Smooth muscle cell (in vitro differentiated cells): Measurements from ENCODE around the gene ZNF714. TPM values are rescaled to one million over a fixed set of nuclear protein-coding genes. Genes with fewer than 3 reads are reported as not detected.

Experiments used
- DNase-seq: peaks from one replicate; lab custom pipeline; 2025; ENCODE audit not compliant: unreplicated experiment; lab: John Stamatoyannopoulos, UW
- H2AFZ ChIP-seq: fragments of 200-600 bp; sonication (generic); 2 replicates; pipeline ENCODE4 v1.6.0; 2016; ENCODE audit warnings: antibody characterized with exemption, low read depth, mild to moderate bottlenecking
- H3F3A ChIP-seq: fragments of 200-600 bp; sonication (generic); 2 replicates; pipeline ENCODE4 v1.6.0; 2017; ENCODE audit warnings: antibody characterized with exemption, low read depth
- H3K27ac ChIP-seq: fragments of 200-600 bp; sonication (generic); 2 replicates; pipeline ENCODE4 v1.5.1; 2016; ENCODE audit warnings: low read depth, mild to moderate bottlenecking
- H3K27me3 ChIP-seq: fragments of 200-600 bp; sonication (generic); 2 replicates; pipeline ENCODE4 v1.6.1; 2016; ENCODE audit warnings: low read depth, mild to moderate bottlenecking
- H3K36me3 ChIP-seq: fragments of 200-600 bp; sonication (generic); 2 replicates; pipeline ENCODE4 v1.5.1; 2016; ENCODE audit warnings: low read depth
- H3K4me1 ChIP-seq: fragments of 200-600 bp; sonication (generic); 2 replicates; pipeline ENCODE4 v1.5.1; 2016; ENCODE audit warnings: low read depth
- H3K4me2 ChIP-seq: fragments of 200-600 bp; sonication (generic); 2 replicates; pipeline ENCODE4 v1.6.0; 2016; ENCODE audit warnings: mild to moderate bottlenecking
- H3K4me3 ChIP-seq: fragments of 200-600 bp; sonication (generic); 2 replicates; pipeline ENCODE4 v1.5.1; 2016; ENCODE audit warnings: mild to moderate bottlenecking
- H3K79me2 ChIP-seq: fragments of 200-600 bp; sonication (generic); 2 replicates; pipeline ENCODE4 v1.6.0; 2016; ENCODE audit warnings: low read depth, mild to moderate bottlenecking
- H3K9ac ChIP-seq: fragments of 200-600 bp; sonication (generic); 2 replicates; pipeline ENCODE4 v1.6.0; 2016; ENCODE audit warnings: low read depth
- H3K9me3 ChIP-seq: fragments of 200-600 bp; sonication (generic); replicated peaks from 2 replicates; pipeline ENCODE4 v1.5.1; 2016; ENCODE audit warnings: low read depth
- H4K20me1 ChIP-seq: fragments of 200-600 bp; sonication (generic); 2 replicates; pipeline ENCODE4 v1.6.0; 2016; ENCODE audit warnings: low read depth
- CTCF ChIP-seq: fragments of 200-600 bp; sonication (generic); IDR thresholded peaks from 2 replicates; pipeline ENCODE4 v1.5.1; 2017; ENCODE audit warnings: borderline replicate concordance, mild to moderate bottlenecking, antibody characterized with exemption; ENCODE audit not compliant: insufficient read depth, poor library complexity, severe bottlenecking
- WGBS: methylation state at CpG from one replicate; pipeline ENCODE4 v1.1.7; 2016; ENCODE audit warnings: low lambda C conversion rate; 5-methylcytosine and 5-hydroxymethylcytosine counted together
- polyA plus RNA-seq: library from polyadenylated mRNA; unstranded; fragments of >200 nt; fragmentation: Nextera tagmentation; extraction: Ambion mirVana; gene quantifications from 2 replicates; pipeline ENCODE4 v1.2.1, GENCODE V29; 2016
- total RNA-seq: library from RNA; depleted of rRNA; stranded (reverse); fragments of >200 nt; gene quantifications from 2 replicates; pipeline ENCODE4 v1.2.3, GENCODE V29; 2014

Gene ZNF714
- total and polyA plus RNA-seq, 2 experiments from 2014 or later = 8.7 to 15.3 TPM

- no peaks in the 10 kb centered on the region for H3K27me3 ChIP-seq
- WGBS = 97% methylated on average over 5 of the region's 5 CpGs
- no peaks in the 10 kb centered on the region for H4K20me1 ChIP-seq
- no peak overlapping the region for H3K9ac ChIP-seq
- no peaks in the 10 kb centered on the region for H3K4me1 ChIP-seq
- peaks cover 52% of the 10 kb centered on the region for H3K36me3 ChIP-seq
- H3K4me3 ChIP-seq = no peak overlapping the region
- H2AFZ ChIP-seq = no peak overlapping the region
- H3K9me3 ChIP-seq = peaks cover 28% of the 10 kb centered on the region
- no peaks in the 10 kb centered on the region for H3F3A ChIP-seq
- no peak for DNase-seq
- H3K4me2 ChIP-seq = no peak overlapping the region
- peaks cover 22% of the 10 kb centered on the region for H3K79me2 ChIP-seq
- TF ChIP-seq CTCF = no peak
- H3K27ac ChIP-seq = no peak overlapping the region
Measured at GRCh38 chr19:21052902-21053301, 29.1 kb upstream of the ZNF714 start.

GRCh38 chr19:21065336-21065735, 16.7 kb upstream of the ZNF714 start:
- no peak for TF ChIP-seq CTCF
- peaks cover 7% of the 10 kb centered on the region for H3K9me3 ChIP-seq
- DNase-seq = no peak
- H3K79me2 ChIP-seq = no peaks in the 10 kb centered on the region
- no peaks in the 10 kb centered on the region for H3K27me3 ChIP-seq
- H3K9ac ChIP-seq = no peak overlapping the region
- H3K4me1 ChIP-seq = no peaks in the 10 kb centered on the region
- no peak overlapping the region for H3K27ac ChIP-seq
- H3K4me2 ChIP-seq = no peak overlapping the region
- H3F3A ChIP-seq = no peaks in the 10 kb centered on the region
- H2AFZ ChIP-seq = no peak overlapping the region
- peaks cover 12% of the 10 kb centered on the region for H3K36me3 ChIP-seq
- H3K4me3 ChIP-seq = no peak overlapping the region
- H4K20me1 ChIP-seq = no peaks in the 10 kb centered on the region

GRCh38 chr19:21084343-21084742, 2.3 kb downstream of the ZNF714 start:
- no peak overlapping the region for H3K4me3 ChIP-seq
- H2AFZ ChIP-seq = no peak overlapping the region
- no peaks in the 10 kb centered on the region for H3K9me3 ChIP-seq
- no peak for TF ChIP-seq CTCF
- H3K4me2 ChIP-seq = peak overlapping the region; percentile 58
- H3K36me3 ChIP-seq = peaks cover 4% of the 10 kb centered on the region
- no peak overlapping the region for H3K9ac ChIP-seq
- H3K27me3 ChIP-seq = no peaks in the 10 kb centered on the region
- peak overlapping the region; percentile 68 for H3K27ac ChIP-seq
- H3K4me1 ChIP-seq = peaks cover 20% of the 10 kb centered on the region
- WGBS = 11% methylated on average over 1 of the region's 1 CpG
- H4K20me1 ChIP-seq = no peaks in the 10 kb centered on the region
- DNase-seq = no peak
- peaks cover 31% of the 10 kb centered on the region for H3K79me2 ChIP-seq
- no peaks in the 10 kb centered on the region for H3F3A ChIP-seq

- H2AFZ ChIP-seq = no peak overlapping the region
- no peak overlapping the region for H3K4me2 ChIP-seq
- no peak for DNase-seq
- 86% methylated on average over 3 of the region's 3 CpGs for WGBS
- H3K36me3 ChIP-seq = peaks cover 4% of the 10 kb centered on the region
- H3K4me1 ChIP-seq = peaks cover 24% of the 10 kb centered on the region
- H3F3A ChIP-seq = no peaks in the 10 kb centered on the region
- no peaks in the 10 kb centered on the region for H4K20me1 ChIP-seq
- no peaks in the 10 kb centered on the region for H3K9me3 ChIP-seq
- H3K27me3 ChIP-seq = no peaks in the 10 kb centered on the region
- peaks cover 31% of the 10 kb centered on the region for H3K79me2 ChIP-seq
- no peak overlapping the region for H3K27ac ChIP-seq
- H3K9ac ChIP-seq = no peak overlapping the region
- H3K4me3 ChIP-seq = no peak overlapping the region
- no peak for TF ChIP-seq CTCF
Measured at GRCh38 chr19:21087871-21088270, 5.9 kb downstream of the ZNF714 start.
